ENCODE measurements around the gene CDK5RAP3.

CDK5RAP3 gene

DNA sequence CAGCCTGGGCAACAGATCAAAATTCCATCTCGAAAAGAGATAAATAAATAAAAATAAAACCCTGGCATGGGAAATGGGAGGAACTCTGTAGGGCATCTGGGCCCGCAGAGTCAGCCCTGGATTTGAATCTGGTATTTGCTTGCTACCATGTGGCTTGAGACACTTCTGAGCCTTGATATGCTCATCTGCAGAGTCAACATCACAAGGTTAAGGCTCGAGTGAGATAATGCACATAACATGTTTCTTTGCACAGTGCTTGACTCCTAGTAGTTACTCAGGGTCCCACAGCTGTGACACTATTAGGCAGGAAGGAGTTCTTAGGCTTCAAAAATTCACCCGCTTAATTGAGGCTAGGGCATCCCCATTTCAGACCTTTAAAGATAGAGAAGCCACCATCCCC, 21.3 kb downstream of the CDK5RAP3 start:
- peaks cover 18% of the 10 kb centered on the region for H3K4me1 ChIP-seq (ENCODE audit: insufficient read depth, low read length, poor library complexity, severe bottlenecking)
- no peaks in the 10 kb centered on the region for H3K79me2 ChIP-seq (ENCODE audit: insufficient read depth, low read length)
- H4K20me1 ChIP-seq (ENCODE audit: insufficient read depth, low read length, poor library complexity, severe bottlenecking), result no peaks in the 10 kb centered on the region
- TF ChIP-seq, protein P1, sequence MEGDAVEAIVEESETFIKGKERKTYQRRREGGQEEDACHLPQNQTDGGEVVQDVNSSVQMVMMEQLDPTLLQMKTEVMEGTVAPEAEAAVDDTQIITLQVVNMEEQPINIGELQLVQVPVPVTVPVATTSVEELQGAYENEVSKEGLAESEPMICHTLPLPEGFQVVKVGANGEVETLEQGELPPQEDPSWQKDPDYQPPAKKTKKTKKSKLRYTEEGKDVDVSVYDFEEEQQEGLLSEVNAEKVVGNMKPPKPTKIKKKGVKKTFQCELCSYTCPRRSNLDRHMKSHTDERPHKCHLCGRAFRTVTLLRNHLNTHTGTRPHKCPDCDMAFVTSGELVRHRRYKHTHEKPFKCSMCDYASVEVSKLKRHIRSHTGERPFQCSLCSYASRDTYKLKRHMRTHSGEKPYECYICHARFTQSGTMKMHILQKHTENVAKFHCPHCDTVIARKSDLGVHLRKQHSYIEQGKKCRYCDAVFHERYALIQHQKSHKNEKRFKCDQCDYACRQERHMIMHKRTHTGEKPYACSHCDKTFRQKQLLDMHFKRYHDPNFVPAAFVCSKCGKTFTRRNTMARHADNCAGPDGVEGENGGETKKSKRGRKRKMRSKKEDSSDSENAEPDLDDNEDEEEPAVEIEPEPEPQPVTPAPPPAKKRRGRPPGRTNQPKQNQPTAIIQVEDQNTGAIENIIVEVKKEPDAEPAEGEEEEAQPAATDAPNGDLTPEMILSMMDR (conservative IDR thresholded peaks at IDR 0.05; ENCODE audit: low read length), result no peak
- TF ChIP-seq EZH2phosphoT487 (IDR thresholded peaks at IDR 0.05; ENCODE audit: borderline replicate concordance), result no peak
- H3K36me3 ChIP-seq (ENCODE audit: insufficient read depth, low read length), result no peaks in the 10 kb centered on the region
- no peaks in the 10 kb centered on the region for H3K27me3 ChIP-seq (ENCODE audit: insufficient read depth, low read length, poor library complexity, severe bottlenecking)
- H3F3A ChIP-seq (ENCODE audit: low read depth), result no peaks in the 10 kb centered on the region
- H3K4me3 ChIP-seq (ENCODE audit: low read length, poor library complexity, severe bottlenecking), result no peak overlapping the region
- H3K4me2 ChIP-seq (ENCODE audit: low read depth, low read length, poor library complexity, severe bottlenecking), result no peak overlapping the region
- no peak overlapping the region for H2AFZ ChIP-seq (ENCODE audit: low read length)
- H3K9me2 ChIP-seq (replicated peaks; ENCODE audit: low read depth, low read length), result no peaks in the 10 kb centered on the region
- H3K9me3 ChIP-seq (ENCODE audit: insufficient read depth, low read depth, low read length), result no peaks in the 10 kb centered on the region
- no peak overlapping the region for H3K9ac ChIP-seq (ENCODE audit: low read depth, low read length, poor library complexity, severe bottlenecking)

- no peaks in the 10 kb centered on the region for H3K36me3 ChIP-seq (ENCODE audit: insufficient read depth, low read length)
- H3K9me3 ChIP-seq (ENCODE audit: insufficient read depth, low read depth, low read length), result no peaks in the 10 kb centered on the region
- no peak overlapping the region for H3K4me2 ChIP-seq (ENCODE audit: low read depth, low read length, poor library complexity, severe bottlenecking)
- no peaks in the 10 kb centered on the region for H3F3A ChIP-seq (ENCODE audit: low read depth)
- peaks cover 14% of the 10 kb centered on the region for H3K4me1 ChIP-seq (ENCODE audit: insufficient read depth, low read length, poor library complexity, severe bottlenecking)
- TF ChIP-seq, protein P1 (conservative IDR thresholded peaks at IDR 0.05; ENCODE audit: low read length), result no peak
- no peak for TF ChIP-seq EZH2phosphoT487 (IDR thresholded peaks at IDR 0.05; ENCODE audit: borderline replicate concordance)
- H3K27me3 ChIP-seq (ENCODE audit: insufficient read depth, low read length, poor library complexity, severe bottlenecking), result no peaks in the 10 kb centered on the region
- no peaks in the 10 kb centered on the region for H3K9me2 ChIP-seq (replicated peaks; ENCODE audit: low read depth, low read length)
- H3K4me3 ChIP-seq (ENCODE audit: low read length, poor library complexity, severe bottlenecking), result no peak overlapping the region
- H3K79me2 ChIP-seq (ENCODE audit: insufficient read depth, low read length), result no peaks in the 10 kb centered on the region
- no peaks in the 10 kb centered on the region for H4K20me1 ChIP-seq (ENCODE audit: insufficient read depth, low read length, poor library complexity, severe bottlenecking)
- no peak overlapping the region for H3K9ac ChIP-seq (ENCODE audit: low read depth, low read length, poor library complexity, severe bottlenecking)
- no peak overlapping the region for H2AFZ ChIP-seq (ENCODE audit: low read length)
Measured at GRCh38 chr17:47993031-47993564, 22.2 kb downstream of the CDK5RAP3 start.

DNA sequence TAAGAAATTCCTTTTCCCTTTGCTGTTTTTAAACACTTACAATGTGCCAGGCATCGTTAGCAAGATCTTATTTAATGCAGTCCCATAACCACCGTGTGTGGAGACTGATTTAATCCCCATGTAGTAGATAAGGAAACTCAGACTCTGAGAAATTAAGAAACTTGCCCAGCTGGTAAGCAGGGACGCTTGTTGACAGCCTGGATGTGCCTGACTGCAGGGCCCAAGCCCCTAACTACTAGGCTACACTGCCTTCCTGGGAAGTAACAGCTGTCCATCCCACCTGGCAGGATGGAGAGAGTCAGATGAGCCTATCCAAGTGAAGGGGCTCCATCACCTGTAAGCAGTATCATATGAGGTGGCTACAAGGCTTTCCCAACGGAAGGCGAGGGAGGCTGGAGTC, 23.1 kb downstream of the CDK5RAP3 start:
- TF ChIP-seq, protein P1 (conservative IDR thresholded peaks at IDR 0.05; ENCODE audit: low read length), result no peak
- no peaks in the 10 kb centered on the region for H3K27me3 ChIP-seq (ENCODE audit: insufficient read depth, low read length, poor library complexity, severe bottlenecking)

More for the DNA sequence above, 23.1 kb downstream of the CDK5RAP3 start:
- Histone ChIP-seq H3K9me3 (ENCODE audit: insufficient read depth, low read depth, low read length) (no peaks in the 10 kb centered on the region), H3K9me2 (replicated peaks; ENCODE audit: low read depth, low read length) (no peaks in the 10 kb centered on the region), H3F3A (ENCODE audit: low read depth) (no peaks in the 10 kb centered on the region), H4K20me1 (ENCODE audit: insufficient read depth, low read length, poor library complexity, severe bottlenecking) (no peaks in the 10 kb centered on the region), H2AFZ (ENCODE audit: low read length) (no peak overlapping the region), H3K4me2 (ENCODE audit: low read depth, low read length, poor library complexity, severe bottlenecking) (no peak overlapping the region), H3K4me1 (ENCODE audit: insufficient read depth, low read length, poor library complexity, severe bottlenecking) (peaks cover 10% of the 10 kb centered on the region), H3K4me3 (ENCODE audit: low read length, poor library complexity, severe bottlenecking) (no peak overlapping the region), H3K36me3 (ENCODE audit: insufficient read depth, low read length) (no peaks in the 10 kb centered on the region), H3K79me2 (ENCODE audit: insufficient read depth, low read length) (no peaks in the 10 kb centered on the region), H3K9ac (ENCODE audit: low read depth, low read length, poor library complexity, severe bottlenecking) (no peak overlapping the region)

All from Loucy (cell line).